ENCODE results near the gene NUDT19.

GRCh38 chr19:32676895-32677359, 14.7 kb upstream of the NUDT19 start:
- TF ChIP-seq CTCF (conservative IDR thresholded peaks at IDR 0.05 in 1 of 2, IDR thresholded peaks at IDR 0.05 in 1 of 2; ENCODE audit: extremely low read depth in 1 of 2, insufficient read depth in 1 of 2, low read depth in 1 of 2, low read length in 2 of 2): no peak
- TF ChIP-seq EZH2 (IDR thresholded peaks at IDR 0.05; ENCODE audit: borderline replicate concordance, low read length): peak; percentile 6

All from mammary epithelial cell (primary cell).